Fibroblast of skin of left biceps (primary cell): ENCODE measurements around the gene GCG.
A peak's percentile ranks its signal among the peaks of the same experiment; 100 is the strongest.

Experiments used
- DNase-seq, 2 experiments: peaks; one replicate each; pipeline ENCODE4 v3.0.0-alpha.2; 2013; ENCODE audit warnings: low read depth in 2 of 2

The GCG gene

DNA sequence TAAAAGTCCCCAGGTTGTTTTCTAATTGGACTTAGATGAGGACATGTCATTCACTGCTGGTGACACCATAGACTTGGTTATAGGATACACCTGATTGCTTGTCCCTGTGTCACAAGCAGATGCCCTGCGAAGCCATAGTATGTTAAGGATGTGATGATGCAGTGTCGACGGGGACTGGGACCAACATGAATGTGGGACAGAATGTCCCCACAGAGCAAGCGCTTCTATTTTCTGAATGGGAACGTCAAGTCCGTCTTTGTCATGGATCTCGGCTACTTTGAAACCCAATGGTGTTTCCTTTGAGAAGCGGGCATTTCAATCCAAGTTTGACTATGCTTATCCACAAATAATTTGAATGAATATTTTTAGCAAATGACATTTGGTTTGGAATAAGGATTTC is 2.1 kb downstream of the GCG start:
- DNase-seq: no peak

DNA sequence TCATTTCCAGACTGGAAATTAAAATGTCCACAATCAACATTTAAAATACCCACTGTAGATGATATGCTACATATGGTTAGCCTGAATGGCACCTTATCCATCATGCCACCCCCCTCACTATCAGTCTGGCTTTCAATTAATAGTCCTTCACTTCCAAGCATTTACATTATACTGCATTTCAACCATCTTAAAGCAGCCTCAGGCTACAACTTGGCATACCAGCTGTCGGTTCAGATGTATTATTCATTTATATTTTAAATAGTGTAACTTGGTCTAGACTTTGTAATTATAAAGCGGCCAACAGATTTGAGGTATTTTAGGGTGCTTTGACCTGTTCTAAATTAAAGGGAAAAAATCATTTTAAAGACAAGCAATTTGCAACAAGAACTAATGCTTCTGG is 2.6 kb downstream of the GCG start:
- no peak for DNase-seq

DNA sequence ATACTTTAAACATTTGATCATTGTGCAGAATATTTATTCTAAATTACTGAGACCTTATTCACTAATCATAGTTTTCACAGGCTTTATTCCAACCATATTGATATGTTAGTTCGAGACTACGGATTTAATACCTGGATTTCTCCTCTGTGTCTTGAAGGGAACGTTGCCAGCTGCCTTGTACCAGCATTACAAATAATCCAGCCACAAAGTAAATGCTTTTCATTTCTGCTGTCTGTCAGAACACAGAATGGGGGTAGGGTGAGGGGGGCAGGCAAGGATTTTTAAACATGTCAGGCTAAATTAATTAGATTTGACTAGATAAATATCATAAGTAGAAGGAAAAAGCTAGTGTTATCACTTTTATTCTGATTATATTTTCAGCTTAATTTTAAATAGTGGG is 3.1 kb downstream of the GCG start:
- DNase-seq: no peak

DNA sequence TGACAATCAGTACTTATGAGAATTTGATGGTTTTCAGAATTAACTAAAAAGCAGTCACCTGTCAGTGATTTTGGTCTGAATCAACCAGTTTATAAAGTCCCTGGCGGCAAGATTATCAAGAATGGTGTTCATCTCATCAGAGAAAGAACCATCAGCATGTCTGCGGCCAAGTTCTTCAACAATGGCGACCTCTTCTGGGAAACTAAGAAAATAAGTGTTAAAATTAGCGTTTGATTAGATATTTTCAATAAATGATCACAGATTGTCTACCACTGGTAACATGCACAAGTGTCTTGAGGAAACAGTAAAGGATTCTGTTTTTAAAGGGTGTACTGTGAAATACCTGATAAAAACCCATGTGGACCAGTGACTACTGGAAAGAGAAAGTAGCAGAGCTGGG is 8.1 kb downstream of the GCG start:
- no peak for DNase-seq

DNA sequence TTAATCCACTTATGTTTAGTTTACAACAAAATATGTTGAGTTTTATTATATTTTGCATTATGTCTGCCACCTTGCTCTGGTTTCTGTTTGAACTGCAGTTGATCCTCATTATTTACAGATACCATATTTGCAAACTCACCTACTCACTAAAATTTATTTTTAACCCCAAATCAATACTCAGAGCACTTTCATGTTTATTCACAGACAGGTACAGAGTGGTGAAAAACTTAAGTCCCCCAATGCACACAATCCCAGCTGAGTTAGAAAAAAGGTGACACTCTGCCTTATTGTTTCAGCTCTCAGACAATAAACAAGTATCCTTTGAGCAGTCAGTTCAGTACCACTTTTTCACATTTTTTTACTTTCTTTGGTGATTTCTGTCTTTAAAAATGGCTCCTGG is 13.7 kb downstream of the GCG start:
- no peak for DNase-seq

DNA sequence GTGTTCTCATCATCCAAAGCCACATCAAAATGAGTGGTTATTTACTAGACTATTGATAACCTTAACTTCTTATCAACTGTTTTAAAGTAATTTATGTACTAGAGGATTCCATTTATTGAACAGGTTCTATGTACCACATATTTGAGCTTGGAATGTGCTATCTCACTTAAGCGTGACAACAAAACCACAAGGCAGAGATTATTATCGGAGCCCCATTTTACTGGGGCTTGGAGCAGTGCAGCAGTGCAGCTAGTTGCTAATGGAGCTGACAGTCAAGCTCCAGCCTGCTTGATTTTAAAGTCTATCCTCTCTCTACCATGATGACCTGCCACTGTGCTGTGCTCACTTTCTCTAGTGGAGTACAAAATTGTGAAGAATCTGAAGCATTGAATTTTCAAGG is 24.6 kb downstream of the GCG start:
- no peak for DNase-seq

DNA sequence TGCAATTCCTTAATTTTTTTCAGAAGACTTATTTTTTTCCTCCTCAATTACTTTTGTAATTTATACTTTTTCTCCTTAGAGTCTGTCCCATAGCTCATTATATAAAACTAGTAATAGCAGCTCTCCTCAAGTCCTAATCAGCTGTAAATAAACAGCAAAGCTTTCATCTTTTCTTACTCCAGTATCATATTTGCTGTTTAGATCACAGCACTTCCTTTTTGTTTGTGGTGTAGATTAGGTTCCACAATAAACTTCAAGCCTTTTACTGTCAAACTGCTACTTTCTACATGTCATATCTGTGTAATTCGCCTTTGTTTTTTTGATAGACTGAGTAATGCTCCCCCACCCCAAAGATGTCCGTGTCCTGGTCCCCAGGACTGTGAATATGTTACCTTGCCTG is 25.5 kb downstream of the GCG start:
- no peak for DNase-seq

DNA sequence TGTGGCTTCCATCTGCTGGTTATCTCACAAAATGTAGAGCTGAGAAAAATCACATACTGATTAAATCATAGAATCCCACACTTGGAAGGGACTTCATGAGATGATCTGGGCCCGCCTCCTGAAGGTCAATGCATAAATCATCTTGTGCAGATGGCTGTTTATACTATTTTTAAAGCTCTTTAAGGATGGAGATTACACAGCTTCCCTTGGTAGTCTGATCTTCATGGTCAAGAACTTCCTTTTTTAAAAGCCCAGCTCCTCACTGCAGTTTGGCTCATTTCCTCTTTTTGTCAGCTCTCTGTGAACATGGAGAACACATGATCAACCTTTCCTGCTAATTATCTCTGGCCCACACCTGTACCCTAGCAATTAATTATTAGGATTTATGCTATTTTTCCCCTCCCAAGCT is 25.9 kb downstream of the GCG start:
- no peak for DNase-seq

DNA sequence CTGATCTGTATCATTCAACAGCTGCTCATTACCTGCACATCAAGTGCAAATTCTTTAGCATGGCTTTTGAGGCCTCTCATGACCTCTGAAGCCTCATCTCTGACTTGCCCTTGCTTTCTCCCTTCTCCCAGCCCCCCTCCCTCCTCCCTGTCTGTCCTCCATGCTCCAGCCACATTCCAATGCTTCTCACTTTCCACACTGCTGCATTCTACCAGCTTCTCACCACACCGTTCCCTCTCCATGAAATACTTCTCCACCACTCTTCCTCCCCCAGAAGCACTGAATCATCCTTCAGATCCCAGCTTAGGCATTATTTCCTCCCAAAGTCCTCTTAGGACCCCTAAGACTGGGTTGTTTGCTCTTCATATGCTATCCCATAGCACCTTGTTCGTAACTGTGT is 26.9 kb downstream of the GCG start:
- DNase-seq: no peak

DNA sequence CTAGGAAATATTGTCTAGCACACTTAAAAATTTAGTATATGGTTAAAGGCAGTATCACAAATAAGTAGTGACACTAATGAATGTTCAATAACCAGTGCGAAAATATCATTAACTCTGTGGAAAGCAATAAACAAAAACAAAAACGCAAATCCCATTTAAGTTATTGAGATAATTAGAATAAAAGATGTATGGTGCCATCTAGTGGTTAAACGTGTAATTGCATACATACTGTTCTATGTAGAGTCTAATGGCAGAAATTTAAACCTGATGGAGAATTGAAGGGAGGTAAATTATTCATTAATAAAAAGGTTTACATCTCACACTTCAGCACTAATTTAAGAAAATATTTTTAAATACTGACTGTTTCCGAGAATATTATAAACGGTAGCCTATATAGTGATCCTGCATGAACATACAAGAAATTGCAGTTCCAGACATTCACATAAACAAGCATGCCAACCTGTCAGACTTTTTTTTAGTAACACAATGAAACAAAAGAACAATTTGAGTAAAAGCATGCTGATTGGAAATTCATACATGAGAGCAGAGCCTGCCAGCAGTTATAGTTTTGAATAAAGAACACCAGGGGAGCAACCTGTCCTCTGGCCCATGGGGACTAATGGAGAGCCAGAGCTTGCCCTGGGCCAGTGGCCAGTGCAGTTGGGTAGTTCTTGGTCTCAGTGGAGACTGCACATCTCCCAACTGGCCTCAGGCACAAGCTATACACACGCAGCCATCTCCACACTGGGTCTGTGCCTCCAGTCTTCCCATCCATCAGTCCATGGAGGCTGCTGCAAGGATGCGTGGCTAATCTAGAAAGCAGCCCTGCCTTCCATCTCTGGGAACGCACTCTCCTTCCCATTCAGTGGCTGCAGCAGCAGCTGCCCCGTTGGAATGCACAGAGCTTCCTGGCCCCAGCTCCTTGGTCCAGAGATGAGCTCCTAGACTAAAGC is 28.0 kb downstream of the GCG start:
- no peak for DNase-seq

DNA sequence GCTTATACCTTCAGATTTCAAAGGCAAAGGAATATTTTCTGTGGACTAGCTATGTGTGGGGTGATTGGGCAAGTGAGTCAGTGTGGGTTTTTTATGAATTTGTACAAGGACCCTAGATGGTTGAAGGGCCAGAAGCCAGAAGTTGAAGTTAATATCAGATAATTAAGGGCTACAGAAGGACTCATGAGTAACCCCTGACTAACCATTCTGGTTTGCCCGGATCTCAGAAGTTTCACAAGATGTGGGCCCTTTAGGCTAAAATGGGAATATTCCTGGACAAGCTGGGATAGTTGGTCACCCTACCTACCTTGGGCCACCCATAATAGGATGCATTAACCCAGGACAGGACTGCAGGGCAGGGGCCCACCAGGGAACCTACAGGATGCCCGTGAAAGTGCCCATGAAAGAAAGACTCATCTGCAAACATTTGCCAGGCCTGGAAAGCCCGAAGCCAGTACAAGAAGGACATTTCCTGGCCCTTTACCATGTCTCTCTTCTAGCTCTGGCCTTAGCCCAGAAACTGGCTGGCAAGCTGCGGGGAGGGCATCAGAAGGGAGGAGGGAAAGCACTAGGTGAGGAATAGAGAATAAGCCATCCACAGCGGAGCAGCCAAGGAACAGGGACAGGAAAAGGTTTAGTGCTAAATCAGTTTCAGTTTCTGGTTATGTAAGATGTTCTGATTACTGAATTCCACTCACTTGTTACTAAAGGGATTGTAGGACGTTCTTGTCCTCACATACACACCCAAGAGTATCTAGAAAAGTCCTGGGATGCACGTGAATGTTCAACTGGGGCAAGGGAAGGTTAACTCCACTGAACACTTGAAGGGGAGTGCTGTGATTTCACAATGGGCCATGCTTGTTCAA is 33.6 kb downstream of the GCG start:
- peak; percentile 31 to 33 for DNase-seq

DNA sequence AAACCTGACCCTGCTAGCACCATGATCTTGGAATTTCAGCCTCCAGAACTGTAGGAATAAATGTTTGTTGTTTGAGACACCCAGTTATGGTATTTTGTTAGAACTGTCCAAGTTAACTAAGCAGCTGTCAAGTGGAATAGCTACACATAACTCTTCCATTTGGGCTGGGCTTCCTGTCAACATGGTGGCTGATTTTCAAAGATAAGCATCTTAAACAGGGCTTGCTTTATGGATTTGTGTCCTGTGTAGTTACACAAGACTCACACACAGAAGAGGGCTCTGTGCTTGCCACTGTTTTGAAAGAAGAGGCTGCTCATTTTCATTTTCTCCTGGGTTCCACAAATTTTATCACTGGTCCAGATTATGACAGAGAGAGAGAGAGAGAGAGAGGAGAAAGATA is 35.7 kb downstream of the GCG start:
- no peak for DNase-seq

DNA sequence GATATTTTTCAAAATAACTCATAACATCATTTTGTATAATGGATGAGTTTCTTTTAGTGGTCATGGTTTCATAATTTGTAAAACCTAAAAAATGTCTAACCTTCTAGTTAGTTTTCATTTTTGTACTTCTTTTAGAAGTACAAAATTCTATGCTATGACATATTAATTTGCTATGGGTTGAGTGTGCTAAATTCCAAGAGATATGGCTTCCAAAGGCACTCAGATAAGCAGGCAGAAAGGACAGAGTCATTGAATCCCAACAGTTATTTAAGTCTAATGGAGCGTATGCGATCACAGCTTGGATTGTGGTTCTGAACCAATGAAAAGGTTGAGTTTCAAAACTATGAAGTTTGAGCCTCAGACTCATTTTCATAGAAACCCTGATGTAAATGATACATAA is 37.0 kb downstream of the GCG start:
- no peak for DNase-seq

DNA sequence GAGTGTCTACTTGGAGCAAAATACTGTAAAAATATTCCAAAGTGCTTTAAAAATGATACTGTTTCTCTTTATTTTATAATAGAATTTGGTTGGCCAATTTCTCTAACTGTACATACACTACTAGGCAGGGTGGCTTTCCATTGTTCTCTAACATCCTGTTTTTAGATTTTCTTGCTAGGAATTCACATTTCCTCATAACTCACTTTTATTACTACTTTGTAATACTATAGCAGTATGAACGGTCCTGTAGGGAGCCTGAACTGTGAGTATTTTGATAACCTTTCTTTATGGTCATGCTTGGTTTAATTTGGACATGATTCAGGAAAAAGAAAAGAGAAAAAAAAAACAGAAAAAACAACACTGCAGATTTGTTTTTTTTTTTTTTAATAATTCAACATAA is 37.8 kb downstream of the GCG start:
- DNase-seq: no peak

DNA sequence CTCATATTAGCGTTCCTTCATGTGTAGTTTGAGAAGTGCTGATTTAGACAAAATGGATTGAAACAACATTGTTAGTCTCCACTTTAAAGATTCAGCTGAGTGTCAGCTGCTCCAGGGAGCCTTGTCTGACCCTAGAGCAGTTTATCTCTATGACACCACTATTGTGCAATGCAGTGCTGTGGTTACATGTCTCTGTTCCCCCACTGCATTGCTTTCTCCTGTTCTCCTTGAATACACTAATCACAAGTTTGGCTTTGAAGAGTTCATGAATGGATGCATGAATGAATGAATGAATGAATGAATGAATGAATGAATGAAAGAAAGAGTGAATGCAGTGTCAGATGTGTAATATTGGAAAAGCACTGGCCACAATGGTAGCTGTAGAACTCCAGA is 38.3 kb downstream of the GCG start:
- DNase-seq: peak in 1 of 2 experiments; percentile 64

DNA sequence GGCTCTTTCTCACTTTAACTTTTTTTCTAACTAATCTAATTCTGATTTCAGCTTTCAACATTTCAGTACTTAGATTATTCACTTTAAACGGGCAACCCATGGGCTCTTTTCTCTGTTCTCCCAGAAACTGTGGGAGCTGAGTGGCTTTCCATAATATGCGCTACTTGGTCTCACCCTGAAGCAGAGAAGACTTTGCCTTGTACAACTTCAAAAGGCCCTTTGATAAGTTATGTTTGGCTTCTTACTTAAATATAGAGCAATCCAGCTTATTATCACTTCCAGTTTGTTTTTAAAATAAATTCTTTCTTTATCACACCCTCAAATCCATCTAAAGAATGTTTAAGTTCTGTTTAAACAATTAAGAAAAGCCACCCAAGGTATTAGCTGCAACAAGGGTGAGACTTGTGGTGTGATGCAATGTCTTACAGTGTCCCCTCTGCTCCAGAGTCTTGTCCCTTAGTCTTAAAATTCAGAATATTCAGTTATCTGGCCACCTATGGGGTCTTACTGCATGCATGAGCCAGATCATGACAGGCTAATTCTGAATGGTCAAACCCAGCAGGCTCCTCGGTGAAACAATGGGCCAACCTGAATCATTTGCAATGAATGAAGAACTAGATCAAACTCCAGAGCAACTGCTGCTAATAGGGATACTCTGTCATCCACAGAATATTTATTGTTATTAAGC is 38.8 kb downstream of the GCG start:
- no peak for DNase-seq

DNA sequence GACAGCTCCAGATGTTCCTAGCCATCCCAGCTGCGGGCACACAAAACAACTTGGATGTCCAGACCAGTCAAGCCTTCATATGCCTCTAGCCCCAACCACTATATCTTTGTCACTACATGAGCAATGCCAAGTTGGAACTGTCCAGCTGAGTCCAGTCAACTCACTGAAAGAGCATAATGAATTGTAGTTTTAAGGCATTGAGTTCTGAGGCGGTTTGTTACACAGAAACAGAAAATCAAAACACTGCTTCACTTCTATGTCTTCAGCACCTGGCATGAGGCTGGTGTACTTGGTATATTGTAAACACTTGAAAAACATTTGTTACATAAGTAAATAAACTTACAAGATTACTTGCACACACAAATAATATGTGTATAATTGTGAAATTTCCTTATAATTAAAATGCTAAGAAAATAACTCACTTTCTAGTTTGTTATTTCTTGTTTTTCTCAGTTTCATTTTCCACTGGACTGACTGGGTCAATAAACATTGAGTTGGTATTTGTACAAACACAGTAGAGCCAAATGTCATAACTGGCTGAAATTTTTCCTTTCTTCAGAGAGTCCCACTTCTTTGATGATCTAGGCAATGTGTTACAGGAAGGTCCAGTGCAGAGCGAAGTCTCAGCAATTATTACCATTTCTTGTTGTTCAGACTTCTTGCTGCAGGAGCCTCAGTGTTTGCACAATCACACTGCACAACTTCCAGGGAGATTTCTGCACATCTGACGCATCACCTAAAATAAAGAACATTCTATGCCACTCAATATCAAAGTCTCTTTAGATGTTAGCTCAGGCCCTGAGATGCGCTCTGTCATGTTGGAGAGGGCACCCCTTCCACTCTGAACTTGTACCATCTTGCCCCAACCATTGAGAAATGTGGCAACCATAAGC is 39.8 kb downstream of the GCG start:
- DNase-seq: no peak

DNA sequence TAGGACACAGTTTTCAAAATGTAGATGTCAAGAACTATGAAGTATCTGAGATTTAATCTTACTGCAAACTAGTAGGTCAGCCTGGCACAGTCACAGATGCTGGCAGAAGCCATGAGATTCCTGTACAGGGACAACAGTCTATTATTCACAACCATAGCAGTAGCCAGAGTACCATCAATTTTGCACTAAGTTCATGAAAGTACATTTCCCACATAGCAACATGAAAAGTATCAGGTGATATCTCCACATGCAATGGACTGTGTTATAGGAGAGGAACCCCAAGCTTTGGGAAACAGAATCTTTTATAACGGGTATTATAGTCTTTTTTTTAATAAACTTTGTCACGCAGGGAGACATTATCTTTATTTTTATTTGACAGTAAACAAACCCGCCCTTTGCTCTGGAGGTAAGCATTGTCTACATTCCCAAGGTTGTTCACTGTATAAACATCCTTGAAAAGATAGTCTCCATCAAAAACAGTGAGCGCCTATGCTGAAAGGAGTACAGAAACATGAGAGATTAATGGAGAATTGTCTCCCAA is 44.6 kb downstream of the GCG start:
- DNase-seq: no peak

DNA sequence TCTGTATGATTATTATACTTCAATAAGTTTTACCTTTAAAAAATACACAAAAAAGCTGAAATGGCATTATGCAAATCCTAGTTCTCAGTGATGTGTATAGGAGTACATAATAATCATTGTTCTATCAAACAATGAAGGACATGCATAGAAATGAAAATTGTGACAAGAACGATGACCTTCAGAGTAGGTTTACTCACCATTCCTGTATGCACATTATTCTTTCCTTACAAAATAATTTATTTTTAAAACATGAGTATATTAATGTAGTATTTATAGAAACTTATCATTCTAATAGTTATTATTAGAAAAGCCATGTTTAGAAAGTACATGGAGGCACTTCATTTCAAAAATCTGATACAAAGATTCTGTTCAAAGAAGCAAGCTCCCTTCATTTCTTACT is 45.3 kb downstream of the GCG start:
- no peak for DNase-seq

DNA sequence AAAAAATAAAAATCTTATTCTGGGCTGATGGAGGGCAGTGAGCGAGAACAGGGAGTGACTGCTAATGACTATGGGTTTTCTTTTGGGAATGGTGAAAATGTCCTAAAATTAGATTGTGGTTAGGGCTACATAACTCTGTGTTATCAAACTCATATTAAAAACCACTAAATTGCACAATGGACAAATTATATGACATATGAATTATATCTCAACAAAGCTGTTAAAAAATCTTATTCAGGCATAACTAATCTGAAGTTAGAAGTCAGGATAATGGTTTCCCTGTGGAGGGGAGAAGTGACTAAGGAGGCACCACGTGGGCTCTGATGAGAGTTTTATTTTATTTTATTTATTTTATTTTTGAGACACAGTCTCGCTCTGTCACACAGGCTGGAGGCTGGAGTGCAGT is 45.9 kb downstream of the GCG start:
- peak in 1 of 2 experiments; percentile 40 for DNase-seq

DNA sequence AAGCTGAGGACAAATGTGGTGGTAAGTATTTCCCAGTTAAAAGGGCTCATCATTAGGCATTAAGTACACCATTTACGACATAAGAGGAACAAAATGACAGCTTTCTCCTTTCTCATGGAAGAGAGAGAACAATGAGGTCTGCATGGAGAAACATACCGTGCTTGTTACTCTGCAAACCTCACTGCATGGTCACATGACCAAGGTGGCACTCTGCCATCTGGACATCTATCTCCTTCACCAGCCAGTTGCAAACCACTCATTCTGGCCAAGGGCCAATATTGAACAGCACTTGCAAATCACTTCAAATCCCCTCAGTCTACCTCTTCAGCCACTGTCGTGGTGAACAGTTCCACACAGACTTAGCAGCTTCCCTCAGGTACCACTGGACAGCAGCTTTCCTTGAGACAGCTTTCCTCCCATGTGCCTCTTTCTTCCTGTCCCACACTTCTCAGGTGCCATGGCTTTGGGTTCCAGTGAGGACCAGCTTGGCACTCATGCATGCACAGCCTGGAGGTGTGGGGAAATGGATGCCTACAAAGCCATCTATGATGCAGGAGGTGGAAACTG is 48.5 kb downstream of the GCG start:
- no peak for DNase-seq
